GM13976 (cell line): Measurements from ENCODE around the gene HOXA11.

Experiments used
- DNase-seq: peaks from one replicate; pipeline ENCODE4 v3.0.0; 2012; ENCODE audit warnings: low spot score
- CTCF ChIP-seq: IDR thresholded peaks from 2 replicates; pipeline ENCODE4 v1.5.1; 2012; ENCODE audit warnings: borderline replicate concordance, mild to moderate bottlenecking; ENCODE audit not compliant: insufficient read depth; ENCODE audit errors: extremely low read depth, missing control alignments, control extremely low read depth
- in situ Hi-C: fragments of 300-500 bp; cut with MboI; formaldehyde crosslinking; loops from one replicate; pipeline ENCODE4 v1.12.0; 2022; ENCODE audit warnings: low sequenced_read_pairs, mixed read lengths, inconsistent platforms; ENCODE audit not compliant: unreplicated experiment

The HOXA11 gene

GRCh38 chr7:27154901-27155815 is 29.9 kb downstream of the HOXA11 start:
- TF ChIP-seq CTCF: no peak
- in situ Hi-C loops: loop anchor here (5.0 to 25.0 kb wide), 4 partner anchors 300 to 780 kb away; no protein-coding TSS in a partner anchor
- no peak for DNase-seq

- in situ Hi-C loops: loop anchor here (10.0 to 25.0 kb wide), 3 partner anchors 300 to 780 kb away; no protein-coding TSS in a partner anchor
- TF ChIP-seq CTCF: no peak
- no peak for DNase-seq
Measured at GRCh38 chr7:27154369-27154768, 30.7 kb downstream of the HOXA11 start.

GRCh38 chr7:27153526-27153925 is 31.5 kb downstream of the HOXA11 start:
- TF ChIP-seq CTCF: no peak
- in situ Hi-C loops: loop anchor here (10.0 to 25.0 kb wide), 3 partner anchors 299 to 779 kb away; no protein-coding TSS in a partner anchor

GRCh38 chr7:27152816-27153442 is 32.1 kb downstream of the HOXA11 start:
- in situ Hi-C loops: loop anchor here (10.0 to 25.0 kb wide), 3 partner anchors 298 to 778 kb away; no protein-coding TSS in a partner anchor
- DNase-seq: no peak

More at GRCh38 chr7:27153526-27153925, 31.5 kb downstream of the HOXA11 start:
- no peak for DNase-seq

GRCh38 chr7:27151931-27152815 is 32.9 kb downstream of the HOXA11 start, which contains the start of gene HOXA3:
HOXA3 (minus strand) TSS chr7:27152583; CDS start chr7:27110640, 41,943 bp downstream.
- in situ Hi-C loops: loop anchor here (10.0 to 25.0 kb wide), 3 partner anchors 297 to 777 kb away; no protein-coding TSS in a partner anchor
- no peak for TF ChIP-seq CTCF

More at GRCh38 chr7:27152816-27153442, 32.1 kb downstream of the HOXA11 start:
- no peak for TF ChIP-seq CTCF

More at GRCh38 chr7:27151931-27152815, 32.9 kb downstream of the HOXA11 start, which contains the start of gene HOXA3:
- no peak for DNase-seq
